Breast epithelium (tissue), 3 donors: Measurements from ENCODE around the gene EEF1A2.

ENCODE experiments used
- POLR2A ChIP-seq: fragments of 450-650 bp; IDR thresholded peaks from one replicate; pipeline ENCODE4 v1.6.1; 2016; ENCODE audit warnings: antibody characterized with exemption, mild to moderate bottlenecking, moderate library complexity
- POLR2AphosphoS5 ChIP-seq, 3 donors: sonication (generic); formaldehyde crosslinking; IDR thresholded peaks; one replicate each; pipeline ENCODE4 v1.6.1; 2017; ENCODE audit warnings: antibody characterized with exemption in 3 of 3
- TF ChIP-seq, protein P1 (sequence below), 3 donors: fragments of 450-650 bp; IDR thresholded peaks; one replicate each; pipeline ENCODE4 v1.5.1; 2016 to 2017; ENCODE audit warnings: antibody characterized with exemption in 3 of 3, mild to moderate bottlenecking in 3 of 3, moderate library complexity in 3 of 3

DNA sequence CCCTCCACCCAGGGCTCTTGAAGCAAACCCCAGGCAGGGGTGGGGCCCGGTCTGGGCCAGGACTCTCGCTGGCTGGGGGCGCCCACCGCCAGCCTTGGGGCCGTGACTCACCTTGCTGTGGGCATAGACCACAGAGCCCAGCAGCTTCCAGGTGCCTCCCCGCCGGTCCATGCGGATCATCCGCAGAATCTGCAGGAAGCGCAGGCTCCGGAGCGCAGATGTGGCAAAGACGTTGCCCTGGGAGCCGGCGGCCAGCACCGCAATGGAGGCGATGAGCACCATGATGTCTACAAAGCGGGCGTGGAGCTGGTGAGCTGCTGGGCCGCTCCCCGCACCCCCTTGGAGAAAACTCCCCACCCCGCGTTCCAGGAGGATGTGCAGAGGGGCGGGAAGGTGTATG, 54.3 kb downstream of the EEF1A2 start:
- TF ChIP-seq POLR2A: no peak
- TF ChIP-seq, protein P1, sequence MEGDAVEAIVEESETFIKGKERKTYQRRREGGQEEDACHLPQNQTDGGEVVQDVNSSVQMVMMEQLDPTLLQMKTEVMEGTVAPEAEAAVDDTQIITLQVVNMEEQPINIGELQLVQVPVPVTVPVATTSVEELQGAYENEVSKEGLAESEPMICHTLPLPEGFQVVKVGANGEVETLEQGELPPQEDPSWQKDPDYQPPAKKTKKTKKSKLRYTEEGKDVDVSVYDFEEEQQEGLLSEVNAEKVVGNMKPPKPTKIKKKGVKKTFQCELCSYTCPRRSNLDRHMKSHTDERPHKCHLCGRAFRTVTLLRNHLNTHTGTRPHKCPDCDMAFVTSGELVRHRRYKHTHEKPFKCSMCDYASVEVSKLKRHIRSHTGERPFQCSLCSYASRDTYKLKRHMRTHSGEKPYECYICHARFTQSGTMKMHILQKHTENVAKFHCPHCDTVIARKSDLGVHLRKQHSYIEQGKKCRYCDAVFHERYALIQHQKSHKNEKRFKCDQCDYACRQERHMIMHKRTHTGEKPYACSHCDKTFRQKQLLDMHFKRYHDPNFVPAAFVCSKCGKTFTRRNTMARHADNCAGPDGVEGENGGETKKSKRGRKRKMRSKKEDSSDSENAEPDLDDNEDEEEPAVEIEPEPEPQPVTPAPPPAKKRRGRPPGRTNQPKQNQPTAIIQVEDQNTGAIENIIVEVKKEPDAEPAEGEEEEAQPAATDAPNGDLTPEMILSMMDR (IDR thresholded peaks at IDR 0.05): no peak
- TF ChIP-seq POLR2AphosphoS5 (IDR thresholded peaks at IDR 0.05): no peak
